IPS-18a (cell line): ENCODE measurements around the gene FEZF2.

Experiments
- H3K27ac ChIP-seq: one replicate; pipeline ENCODE4 v1.5.1; 2013; ENCODE audit warnings: low read length
- H3K27me3 ChIP-seq: one replicate; pipeline ENCODE4 v1.6.1; 2013; ENCODE audit warnings: mild to moderate bottlenecking, low read length; ENCODE audit not compliant: control insufficient read depth, insufficient read depth
- H3K36me3 ChIP-seq: one replicate; pipeline ENCODE4 v1.6.1; 2013; ENCODE audit warnings: low read depth, low read length; ENCODE audit not compliant: control insufficient read depth
- H3K4me1 ChIP-seq: one replicate; pipeline ENCODE4 v1.6.1; 2013; ENCODE audit warnings: low read depth, low read length; ENCODE audit not compliant: control insufficient read depth
- H3K4me3 ChIP-seq: one replicate; pipeline ENCODE4 v1.5.1; 2013; ENCODE audit warnings: low read length
- H3K9ac ChIP-seq: one replicate; pipeline ENCODE4 v1.6.1; 2013; ENCODE audit warnings: mild to moderate bottlenecking, low read length, moderate library complexity
- H3K9me3 ChIP-seq: one replicate; pipeline ENCODE4 v1.6.1; 2013; ENCODE audit warnings: low read depth, low read length; ENCODE audit not compliant: control insufficient read depth

The FEZF2 gene

DNA sequence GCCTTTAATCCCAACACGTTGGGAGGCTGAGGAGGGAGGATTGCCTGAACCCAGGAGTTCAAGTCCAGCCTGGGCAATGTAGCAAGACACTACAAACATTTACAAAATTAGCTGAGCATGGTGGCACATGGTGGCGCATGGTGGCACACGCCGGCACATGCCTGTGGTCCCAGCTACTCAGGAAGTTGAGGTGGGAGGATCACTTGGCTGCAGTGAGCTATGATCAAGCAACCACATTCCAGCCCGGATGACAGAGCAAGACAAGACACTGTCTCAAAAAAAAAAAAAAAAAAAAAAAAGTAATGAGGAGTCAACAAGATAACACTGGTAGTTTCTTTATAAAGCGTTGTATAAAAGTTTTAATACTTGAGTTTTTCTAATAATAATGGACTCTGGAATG lies 10.1 kb downstream of the FEZF2 start:
- Histone ChIP-seq H3K9ac (no peak overlapping the region), H3K36me3 (no peaks in the 10 kb centered on the region), H3K27me3 (peaks cover 82% of the 10 kb centered on the region), H3K27ac (no peak overlapping the region), H3K4me1 (peaks cover 19% of the 10 kb centered on the region), H3K4me3 (no peak overlapping the region), H3K9me3 (no peaks in the 10 kb centered on the region)

DNA sequence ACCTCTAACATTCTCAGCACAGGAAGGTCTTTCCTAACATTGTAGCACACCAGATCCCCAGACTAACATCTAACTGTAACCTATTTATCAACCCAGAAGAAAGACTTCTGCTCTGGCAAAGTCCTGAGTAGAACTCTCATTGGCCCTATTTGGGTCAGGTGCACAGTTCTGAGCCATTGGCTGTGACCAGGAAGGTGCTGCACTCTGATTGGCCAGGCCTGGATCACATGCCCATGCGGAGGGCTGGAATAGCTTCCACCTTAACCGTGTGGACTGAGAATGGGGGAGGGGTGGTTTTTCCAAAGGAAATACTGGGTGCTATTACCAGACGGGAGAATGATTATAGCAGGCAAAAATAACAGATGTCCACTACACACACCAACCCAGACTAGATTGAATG lies 11.5 kb downstream of the FEZF2 start:
- Histone ChIP-seq H3K9ac (no peak overlapping the region), H3K4me3 (no peak overlapping the region), H3K4me1 (peaks cover 8% of the 10 kb centered on the region), H3K9me3 (no peaks in the 10 kb centered on the region), H3K36me3 (no peaks in the 10 kb centered on the region), H3K27me3 (peaks cover 80% of the 10 kb centered on the region), H3K27ac (no peak overlapping the region)

DNA sequence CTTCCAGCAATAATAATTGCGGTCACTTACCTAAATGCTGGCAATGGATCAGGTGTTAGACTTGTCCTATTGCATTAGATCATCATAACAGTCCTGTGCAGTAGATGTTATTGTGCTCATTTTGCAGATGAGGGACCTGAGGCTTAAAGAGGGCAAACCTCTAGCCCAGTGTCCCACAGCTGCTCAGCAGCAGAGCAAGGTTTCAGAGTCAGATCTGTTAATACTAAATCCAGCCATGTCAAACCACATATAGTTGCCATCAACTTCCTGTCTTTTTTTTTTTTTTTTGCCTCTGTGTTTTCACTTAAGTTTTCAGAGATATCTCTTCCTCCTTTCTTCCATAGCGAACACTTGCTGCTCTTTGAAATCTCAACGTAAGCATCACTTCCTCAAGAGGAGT lies 12.1 kb downstream of the FEZF2 start:
- Histone ChIP-seq H3K27ac (no peak overlapping the region), H3K9ac (no peak overlapping the region), H3K4me3 (no peak overlapping the region), H3K4me1 (peaks cover 3% of the 10 kb centered on the region), H3K9me3 (no peaks in the 10 kb centered on the region), H3K27me3 (peaks cover 80% of the 10 kb centered on the region), H3K36me3 (no peaks in the 10 kb centered on the region)

DNA sequence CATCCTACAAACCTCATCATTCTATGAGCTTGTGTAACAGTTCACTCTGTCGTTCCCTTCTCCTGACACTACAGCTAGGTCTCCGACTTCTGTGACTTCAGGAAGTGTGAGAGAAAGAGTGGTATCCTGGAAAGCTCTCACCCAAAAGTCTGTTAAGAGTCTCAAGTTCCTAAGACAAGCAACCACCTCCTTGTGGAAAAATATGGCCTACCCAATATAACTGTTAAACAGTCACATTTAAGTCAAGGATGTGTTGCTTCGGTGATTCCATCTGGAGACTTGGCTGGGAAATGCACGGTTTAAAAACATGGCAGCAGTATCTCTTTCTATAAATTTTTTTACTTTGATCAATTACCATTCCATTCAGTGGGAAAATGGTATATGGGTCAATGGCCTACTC lies 13.8 kb downstream of the FEZF2 start:
- no peak overlapping the region for H3K9ac ChIP-seq
- H3K36me3 ChIP-seq, result no peaks in the 10 kb centered on the region
- H3K4me1 ChIP-seq, result no peaks in the 10 kb centered on the region
- H3K4me3 ChIP-seq, result no peak overlapping the region
- no peaks in the 10 kb centered on the region for H3K9me3 ChIP-seq
- no peak overlapping the region for H3K27ac ChIP-seq
- H3K27me3 ChIP-seq, result peaks cover 74% of the 10 kb centered on the region

DNA sequence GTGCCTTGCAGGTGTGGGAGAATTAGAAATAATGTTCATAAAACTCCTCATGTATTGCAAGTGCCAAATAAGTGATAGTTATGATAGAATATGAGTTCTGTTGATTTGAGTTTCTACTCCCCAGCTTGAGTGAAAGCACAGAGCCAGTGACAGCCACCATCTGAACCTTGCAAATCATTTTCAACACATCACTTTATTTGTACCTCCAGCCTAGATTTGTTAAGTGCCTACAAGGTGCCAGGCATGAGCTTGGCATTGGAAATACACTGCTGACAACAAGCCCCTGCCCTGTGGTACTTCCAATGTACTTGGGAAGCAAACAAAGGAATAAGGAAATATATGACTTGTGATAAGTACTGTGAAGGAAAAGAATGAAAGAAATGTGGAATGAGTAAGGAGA lies 17.0 kb downstream of the FEZF2 start:
- H3K4me1 ChIP-seq, result no peaks in the 10 kb centered on the region
- H3K27ac ChIP-seq, result no peak overlapping the region
- H3K27me3 ChIP-seq, result peaks cover 53% of the 10 kb centered on the region
- H3K4me3 ChIP-seq, result no peak overlapping the region
- H3K9ac ChIP-seq, result no peak overlapping the region
- no peaks in the 10 kb centered on the region for H3K36me3 ChIP-seq
- H3K9me3 ChIP-seq, result no peaks in the 10 kb centered on the region

DNA sequence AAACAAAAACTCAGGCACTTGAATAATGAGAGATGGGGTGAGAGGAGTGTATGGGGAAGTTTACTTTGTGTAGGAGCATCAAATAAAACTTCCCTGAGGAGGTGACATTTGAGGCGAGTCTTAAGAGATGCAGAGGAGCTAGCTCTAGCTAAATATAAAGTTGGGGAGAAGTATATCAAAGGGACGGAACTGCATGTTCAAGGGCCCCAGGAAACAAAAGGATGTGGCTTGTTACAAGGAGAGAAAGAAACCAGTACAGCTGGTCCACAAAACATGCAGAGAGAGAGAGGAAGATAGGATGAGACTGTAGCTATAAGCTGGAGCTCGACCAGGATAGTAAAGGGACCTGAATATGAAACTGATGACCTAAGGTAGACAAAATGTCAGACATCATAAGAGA lies 17.6 kb downstream of the FEZF2 start:
- Histone ChIP-seq H3K27ac (no peak overlapping the region), H3K27me3 (peaks cover 46% of the 10 kb centered on the region), H3K9ac (no peak overlapping the region), H3K4me1 (no peaks in the 10 kb centered on the region), H3K4me3 (no peak overlapping the region), H3K9me3 (no peaks in the 10 kb centered on the region), H3K36me3 (no peaks in the 10 kb centered on the region)

DNA sequence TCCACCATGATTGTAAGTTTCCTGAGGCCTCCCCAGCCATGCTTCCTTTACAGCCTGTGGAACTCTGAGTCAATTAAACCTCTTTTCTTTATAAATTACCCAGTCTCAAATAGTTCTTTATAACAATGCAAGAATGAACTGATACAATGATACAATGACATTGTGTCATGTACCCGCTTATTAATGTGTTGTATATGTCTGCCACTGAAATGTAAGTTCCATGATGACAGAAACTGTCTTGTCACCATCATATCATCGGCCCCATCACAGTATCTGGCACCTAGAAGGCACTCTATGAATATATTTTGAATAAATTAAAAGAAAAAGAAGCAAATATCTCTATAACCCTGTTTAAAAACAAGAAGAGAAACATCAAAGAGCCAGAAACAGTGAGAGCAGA lies 29.6 kb downstream of the FEZF2 start:
- Histone ChIP-seq H3K36me3 (no peaks in the 10 kb centered on the region), H3K9me3 (no peaks in the 10 kb centered on the region), H3K9ac (no peak overlapping the region), H3K4me1 (no peaks in the 10 kb centered on the region), H3K4me3 (no peak overlapping the region), H3K27ac (no peak overlapping the region), H3K27me3 (no peaks in the 10 kb centered on the region)

DNA sequence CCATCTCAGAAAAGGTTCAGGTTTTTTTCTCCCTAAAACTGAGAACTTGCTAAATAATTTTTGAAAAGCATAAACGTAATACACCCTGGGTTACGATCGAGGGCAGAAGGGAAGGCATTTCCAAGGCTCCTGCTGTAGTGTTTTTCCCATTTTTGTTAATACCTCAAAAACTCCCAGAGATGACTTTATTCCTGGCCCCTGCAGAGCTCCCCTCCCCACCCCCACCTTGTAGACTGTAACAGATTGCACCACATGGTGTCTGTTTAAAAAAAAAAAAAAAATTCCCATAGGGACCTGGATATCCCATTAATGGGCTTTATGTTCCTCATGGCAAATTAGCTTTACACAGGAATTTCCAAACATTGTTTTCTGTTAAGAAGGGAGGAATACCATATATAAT lies 38.2 kb downstream of the FEZF2 start:
- no peak overlapping the region for H3K4me3 ChIP-seq
- no peaks in the 10 kb centered on the region for H3K9me3 ChIP-seq
- H3K9ac ChIP-seq, result no peak overlapping the region
- H3K27ac ChIP-seq, result no peak overlapping the region
- no peaks in the 10 kb centered on the region for H3K36me3 ChIP-seq
- H3K4me1 ChIP-seq, result peaks cover 11% of the 10 kb centered on the region
- H3K27me3 ChIP-seq, result no peaks in the 10 kb centered on the region

DNA sequence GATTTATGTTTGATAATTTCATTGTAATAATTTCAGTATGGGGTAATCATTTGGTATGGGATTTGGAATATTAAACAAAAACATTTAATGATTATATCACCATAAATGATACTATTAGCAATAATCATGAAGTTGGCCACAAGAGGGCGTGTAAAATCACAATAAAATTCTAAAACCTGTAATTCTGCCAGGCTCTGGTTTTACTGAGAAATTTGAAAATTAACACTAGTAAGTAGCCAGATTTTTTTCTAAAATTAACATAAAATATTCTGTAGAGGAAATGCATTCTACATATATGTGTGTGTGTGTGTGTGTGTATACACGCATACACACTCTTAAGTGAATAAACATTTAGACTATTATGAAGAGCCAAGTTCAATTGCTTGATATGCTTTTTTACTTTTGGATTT lies 40.5 kb downstream of the FEZF2 start:
- Histone ChIP-seq H3K4me3 (no peak overlapping the region), H3K4me1 (peaks cover 11% of the 10 kb centered on the region), H3K27ac (no peak overlapping the region), H3K27me3 (no peaks in the 10 kb centered on the region), H3K36me3 (no peaks in the 10 kb centered on the region), H3K9ac (no peak overlapping the region), H3K9me3 (no peaks in the 10 kb centered on the region)

DNA sequence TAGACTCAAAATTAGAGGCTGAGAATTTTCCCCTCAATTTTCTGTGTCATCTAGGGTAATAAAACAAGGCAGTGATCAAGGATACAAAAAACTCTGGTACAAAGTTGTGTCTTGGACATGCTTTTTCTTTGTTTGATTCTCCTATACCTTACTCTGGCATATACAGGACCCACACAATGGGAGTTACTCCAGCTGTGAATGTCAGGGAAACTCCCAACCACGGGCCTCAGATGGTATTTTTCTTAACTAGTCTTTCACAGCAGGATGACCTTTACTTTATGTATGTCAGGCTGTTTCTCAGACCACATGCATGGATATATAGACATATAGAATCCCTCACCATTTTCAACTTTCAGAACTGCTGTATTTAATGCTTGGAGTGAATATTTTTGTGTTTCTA lies 41.3 kb downstream of the FEZF2 start:
- H3K9ac ChIP-seq, result no peak overlapping the region
- no peak overlapping the region for H3K4me3 ChIP-seq
- no peaks in the 10 kb centered on the region for H3K9me3 ChIP-seq
- H3K4me1 ChIP-seq, result peaks cover 11% of the 10 kb centered on the region
- no peaks in the 10 kb centered on the region for H3K27me3 ChIP-seq
- H3K36me3 ChIP-seq, result no peaks in the 10 kb centered on the region
- H3K27ac ChIP-seq, result no peak overlapping the region

DNA sequence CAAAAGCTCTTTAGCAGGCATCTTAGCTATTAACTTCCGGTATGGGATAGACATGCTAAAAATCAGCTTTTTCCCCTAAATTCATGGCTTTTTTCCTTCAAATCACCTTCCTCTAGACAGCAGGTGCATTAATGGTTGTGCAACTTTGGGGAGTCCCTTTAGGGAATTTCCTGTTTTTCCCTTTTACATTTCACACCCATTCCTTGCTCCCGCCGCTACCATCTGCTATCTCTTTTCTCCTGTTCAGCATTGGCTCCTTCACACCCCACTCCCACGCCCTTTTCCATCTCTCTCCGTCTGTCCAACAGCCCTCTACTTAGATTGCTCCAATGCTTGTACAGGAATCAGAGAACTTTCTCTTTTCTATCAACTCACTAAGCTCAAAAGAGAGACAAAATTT lies 43.4 kb downstream of the FEZF2 start:
- Histone ChIP-seq H3K9ac (no peak overlapping the region), H3K9me3 (no peaks in the 10 kb centered on the region), H3K4me1 (peaks cover 9% of the 10 kb centered on the region), H3K27ac (no peak overlapping the region), H3K36me3 (no peaks in the 10 kb centered on the region), H3K4me3 (no peak overlapping the region), H3K27me3 (no peaks in the 10 kb centered on the region)

DNA sequence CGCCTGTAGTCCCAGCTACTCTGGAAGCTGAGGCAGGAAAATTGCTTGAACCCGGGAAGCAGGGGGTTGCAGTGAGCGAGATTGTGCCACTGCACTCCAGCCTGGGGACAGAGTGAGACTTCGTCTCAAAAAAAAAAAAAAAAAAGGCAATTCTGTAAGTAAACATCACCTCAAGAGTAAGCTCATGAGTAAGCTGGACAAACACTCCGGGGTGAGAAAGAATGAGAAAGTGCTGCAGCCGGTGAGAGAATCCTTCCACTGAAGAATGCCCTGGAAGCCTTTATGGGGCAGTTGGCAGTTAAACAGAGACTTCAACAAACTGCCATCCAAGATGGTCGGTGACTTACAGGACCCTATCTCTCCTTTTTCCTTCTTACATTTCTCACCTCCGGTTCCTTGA lies 47.5 kb downstream of the FEZF2 start:
- Histone ChIP-seq H3K4me1 (no peaks in the 10 kb centered on the region), H3K36me3 (no peaks in the 10 kb centered on the region), H3K4me3 (no peak overlapping the region), H3K9ac (no peak overlapping the region), H3K27ac (no peak overlapping the region), H3K9me3 (no peaks in the 10 kb centered on the region), H3K27me3 (no peaks in the 10 kb centered on the region)
